Stimulated activated CD8-positive, alpha-beta memory T cell treated with anti-CD3 and anti-CD28 coated beads, Interleukin-4, amount 100 ng/mL, for 48 hours (primary cell): ENCODE measurements around the gene CBLB.
"Not testable (repeated sequence)": the region's sequence is repeated elsewhere in the genome, so short reads cannot be mapped to it uniquely, and the experiment has no call there.

ENCODE experiments used
- DNase-seq: peaks from one replicate; pipeline ENCODE4 v3.0.0-alpha.2; 2020

The CBLB gene

GRCh38 chr3:105844704-105845103 lies 24.1 kb downstream of the CBLB start:
- no peak for DNase-seq

GRCh38 chr3:105843994-105844393 lies 24.8 kb downstream of the CBLB start:
- no peak for DNase-seq

- no peak for DNase-seq
Observed at GRCh38 chr3:105842943-105843342, 25.9 kb downstream of the CBLB start.

GRCh38 chr3:105842449-105842848 lies 26.4 kb downstream of the CBLB start:
- DNase-seq, result no peak

GRCh38 chr3:105837947-105838346 lies 30.9 kb downstream of the CBLB start:
- no peak for DNase-seq

- no peak for DNase-seq
Observed at GRCh38 chr3:105837143-105837740, 31.6 kb downstream of the CBLB start.

- peak; percentile 59 for DNase-seq
Observed at GRCh38 chr3:105836533-105836932, 32.3 kb downstream of the CBLB start.

- no peak for DNase-seq
Observed at GRCh38 chr3:105835606-105836005, 33.2 kb downstream of the CBLB start.

- DNase-seq, result no peak
Observed at GRCh38 chr3:105834768-105835167, 34.0 kb downstream of the CBLB start.

- DNase-seq, result no peak
Observed at GRCh38 chr3:105832644-105833043, 36.2 kb downstream of the CBLB start.

GRCh38 chr3:105830836-105831235 lies 38.0 kb downstream of the CBLB start:
- DNase-seq, result no peak

- no peak for DNase-seq
Observed at GRCh38 chr3:105829871-105830622, 38.8 kb downstream of the CBLB start.

GRCh38 chr3:105829229-105829628 lies 39.6 kb downstream of the CBLB start:
- peak; percentile 51 for DNase-seq

- no peak for DNase-seq
Observed at GRCh38 chr3:105828703-105829102, 40.1 kb downstream of the CBLB start.

GRCh38 chr3:105827959-105828358 lies 40.9 kb downstream of the CBLB start:
- no peak for DNase-seq

GRCh38 chr3:105826778-105827634 lies 41.8 kb downstream of the CBLB start:
- no peak for DNase-seq

- no peak for DNase-seq
Observed at GRCh38 chr3:105824129-105824528, 44.7 kb downstream of the CBLB start.

GRCh38 chr3:105823149-105823867 lies 45.5 kb downstream of the CBLB start:
- DNase-seq, result no peak

- DNase-seq, result no peak
Observed at GRCh38 chr3:105822171-105823123, 46.4 kb downstream of the CBLB start.

- no peak for DNase-seq
Observed at GRCh38 chr3:105821433-105821832, 47.4 kb downstream of the CBLB start.

GRCh38 chr3:105816833-105817232 lies 52.0 kb downstream of the CBLB start:
- no peak for DNase-seq

- DNase-seq, result not testable (repeated sequence)
Observed at GRCh38 chr3:105815331-105815730, 53.5 kb downstream of the CBLB start.
